ENCODE data around the gene PPM1H.

PPM1H gene

GRCh38 chr12:62670986-62671720, 263.8 kb downstream of the PPM1H start:
- TF ChIP-seq NFIC (IDR thresholded peaks at IDR 0.05) (no peak), ZBTB7A (IDR thresholded peaks at IDR 0.05; ENCODE audit: low read depth) (no peak), MAX (IDR thresholded peaks at IDR 0.05) (no peak), YY1 (IDR thresholded peaks at IDR 0.05; ENCODE audit: low read depth) (no peak), TAF1 (IDR thresholded peaks at IDR 0.05; ENCODE audit: low read depth) (no peak), CEBPB (IDR thresholded peaks at IDR 0.05) (no peak), REST (IDR thresholded peaks at IDR 0.05; ENCODE audit: low read depth) (no peak), EP300 (IDR thresholded peaks at IDR 0.05; ENCODE audit: borderline replicate concordance) (no peak), CREB1 (IDR thresholded peaks at IDR 0.05; ENCODE audit: low read depth) (no peak)

DNA sequence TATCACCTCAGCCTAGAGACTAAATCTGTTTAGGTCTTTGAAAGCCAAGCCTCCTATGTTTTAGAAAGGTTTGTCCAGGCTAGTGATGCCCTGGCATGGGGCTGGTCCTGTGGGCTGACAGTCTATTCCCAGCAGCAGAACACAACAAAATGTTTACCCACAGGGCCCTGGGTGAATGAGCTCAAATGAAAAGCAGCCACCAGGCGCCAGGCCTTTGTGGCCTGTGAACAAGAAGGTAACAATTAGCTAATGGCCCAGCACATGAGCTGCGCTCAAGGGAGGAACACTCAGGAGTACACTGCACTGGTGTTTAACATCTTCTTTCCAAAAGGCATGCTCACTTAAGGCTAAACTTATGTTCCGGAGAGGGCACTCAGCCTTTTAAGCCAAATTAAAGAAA, 266.2 kb downstream of the PPM1H start:
- no peak for TF ChIP-seq EP300 (IDR thresholded peaks at IDR 0.05; ENCODE audit: borderline replicate concordance)
- TF ChIP-seq, protein P1, sequence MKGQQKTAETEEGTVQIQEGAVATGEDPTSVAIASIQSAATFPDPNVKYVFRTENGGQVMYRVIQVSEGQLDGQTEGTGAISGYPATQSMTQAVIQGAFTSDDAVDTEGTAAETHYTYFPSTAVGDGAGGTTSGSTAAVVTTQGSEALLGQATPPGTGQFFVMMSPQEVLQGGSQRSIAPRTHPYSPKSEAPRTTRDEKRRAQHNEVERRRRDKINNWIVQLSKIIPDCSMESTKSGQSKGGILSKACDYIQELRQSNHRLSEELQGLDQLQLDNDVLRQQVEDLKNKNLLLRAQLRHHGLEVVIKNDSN (IDR thresholded peaks at IDR 0.05) = no peak
- no peak for TF ChIP-seq NFIC (IDR thresholded peaks at IDR 0.05)
- TF ChIP-seq TAF1 (IDR thresholded peaks at IDR 0.05; ENCODE audit: low read depth) = no peak
- TF ChIP-seq EGR1 (IDR thresholded peaks at IDR 0.05) = no peak
- TF ChIP-seq REST (IDR thresholded peaks at IDR 0.05; ENCODE audit: low read depth) = no peak
- no peak for TF ChIP-seq TEAD4 (IDR thresholded peaks at IDR 0.05)
- no peak for TF ChIP-seq ZBTB7A (IDR thresholded peaks at IDR 0.05; ENCODE audit: low read depth)
- TF ChIP-seq CREB1 (IDR thresholded peaks at IDR 0.05; ENCODE audit: low read depth) = no peak
- TF ChIP-seq MAX (IDR thresholded peaks at IDR 0.05) = no peak
- TF ChIP-seq RAD21 (IDR thresholded peaks at IDR 0.05; ENCODE audit: low read depth) = no peak
- TF ChIP-seq CEBPB (IDR thresholded peaks at IDR 0.05) = no peak
- TF ChIP-seq FOXM1 (IDR thresholded peaks at IDR 0.05; ENCODE audit: borderline replicate concordance, low read depth) = no peak
- TF ChIP-seq YY1 (IDR thresholded peaks at IDR 0.05; ENCODE audit: low read depth) = no peak
- TF ChIP-seq TCF12 (IDR thresholded peaks at IDR 0.05; ENCODE audit: low read depth) = no peak

DNA sequence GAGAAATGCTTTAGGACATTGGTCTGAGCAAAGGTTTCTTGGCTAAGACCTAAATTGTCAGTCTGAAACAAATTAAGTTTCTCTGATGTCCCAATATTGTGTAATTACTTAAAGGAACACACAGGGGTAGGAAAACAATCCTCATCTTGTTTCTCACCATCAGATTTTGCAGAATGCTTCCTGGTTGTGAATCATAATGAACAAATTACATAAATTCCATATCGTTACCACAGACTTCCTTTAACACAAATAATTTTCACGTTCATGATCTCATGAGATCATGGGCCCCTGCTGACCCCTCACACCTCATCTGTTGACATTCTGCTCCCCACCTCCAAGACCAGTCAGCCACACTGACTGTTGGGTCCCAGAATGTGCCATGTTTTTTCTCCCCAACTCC, 274.2 kb downstream of the PPM1H start:
- no peak for TF ChIP-seq EGR1 (IDR thresholded peaks at IDR 0.05)
- no peak for TF ChIP-seq TCF12 (IDR thresholded peaks at IDR 0.05; ENCODE audit: low read depth)
- no peak for TF ChIP-seq NFIC (IDR thresholded peaks at IDR 0.05)
- no peak for TF ChIP-seq ZBTB7A (IDR thresholded peaks at IDR 0.05; ENCODE audit: low read depth)
- TF ChIP-seq CEBPB (IDR thresholded peaks at IDR 0.05) = no peak
- no peak for TF ChIP-seq TAF1 (IDR thresholded peaks at IDR 0.05; ENCODE audit: low read depth)
- TF ChIP-seq, protein P1 (IDR thresholded peaks at IDR 0.05) = no peak
- no peak for TF ChIP-seq EP300 (IDR thresholded peaks at IDR 0.05; ENCODE audit: borderline replicate concordance)
- no peak for TF ChIP-seq MAX (IDR thresholded peaks at IDR 0.05)
- no peak for TF ChIP-seq CREB1 (IDR thresholded peaks at IDR 0.05; ENCODE audit: low read depth)
- no peak for TF ChIP-seq RAD21 (IDR thresholded peaks at IDR 0.05; ENCODE audit: low read depth)
- TF ChIP-seq FOXM1 (IDR thresholded peaks at IDR 0.05; ENCODE audit: borderline replicate concordance, low read depth) = no peak
- no peak for TF ChIP-seq REST (IDR thresholded peaks at IDR 0.05; ENCODE audit: low read depth)
- no peak for TF ChIP-seq TEAD4 (IDR thresholded peaks at IDR 0.05)

Measured in Ishikawa (cell line).